GM18861 (cell line): Measurements from ENCODE around the gene AOPEP.
"Not testable (repeated sequence)": the region's sequence is repeated elsewhere in the genome, so short reads cannot be mapped to it uniquely, and the experiment has no call there.

Experiments
- ATAC-seq: cut with Tn5 transposase; IDR thresholded peaks from one replicate; pipeline ENCODE4 v1.9.1; 2021; ENCODE audit not compliant: unreplicated experiment

The AOPEP gene

DNA sequence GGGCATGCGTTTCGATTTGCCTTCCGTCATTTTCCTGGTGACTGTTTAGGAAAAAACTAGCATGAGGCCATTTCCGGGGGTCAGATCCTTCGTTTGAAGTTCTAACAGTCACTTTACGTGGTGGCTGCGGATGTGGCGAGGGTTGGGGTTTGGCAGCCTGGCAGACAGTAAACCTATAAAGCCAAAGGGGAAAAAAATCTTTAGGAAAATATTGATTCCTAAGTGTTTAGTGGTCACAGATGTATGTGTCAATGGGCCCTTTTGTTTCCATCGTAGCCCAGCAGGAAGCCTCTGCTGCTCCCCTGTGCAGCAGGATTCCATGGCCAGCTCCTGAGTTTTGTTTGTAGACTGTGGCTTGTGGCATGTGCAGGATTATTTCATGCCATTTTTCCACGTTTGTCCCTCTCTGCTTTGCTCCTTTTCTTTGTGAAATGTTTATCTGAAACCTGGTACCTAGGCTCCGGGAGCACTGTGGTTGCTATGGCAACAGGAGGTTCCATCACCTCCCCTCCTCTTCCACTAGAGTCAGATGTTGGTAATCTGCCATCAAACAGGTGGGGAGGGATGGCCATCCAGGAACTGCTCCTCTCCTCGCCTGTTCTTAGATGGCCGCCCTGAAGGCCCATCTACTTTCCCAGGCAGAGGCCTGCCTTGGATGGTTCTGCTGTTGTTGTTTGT is 202.3 kb downstream of the AOPEP start:
- no peak for ATAC-seq

DNA sequence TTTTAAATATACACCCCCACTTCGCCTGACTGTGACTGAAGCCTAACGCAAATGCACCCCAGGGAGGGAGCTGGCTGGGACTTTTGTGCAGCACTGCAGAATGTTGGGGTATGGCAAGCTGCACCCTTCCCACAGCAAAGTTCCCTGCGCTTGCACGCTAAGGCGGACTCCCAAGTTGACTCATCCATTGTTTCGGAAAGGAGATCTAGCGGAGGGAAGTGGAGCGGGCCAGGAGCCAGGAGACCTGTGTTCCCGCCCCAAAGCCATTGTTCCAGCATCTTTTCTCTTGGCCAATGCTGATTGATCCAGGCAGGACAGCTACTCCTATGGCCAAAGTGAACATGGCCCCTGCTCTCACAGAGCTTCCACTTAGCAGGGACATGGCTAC is 202.9 kb downstream of the AOPEP start:
- ATAC-seq = no peak

DNA sequence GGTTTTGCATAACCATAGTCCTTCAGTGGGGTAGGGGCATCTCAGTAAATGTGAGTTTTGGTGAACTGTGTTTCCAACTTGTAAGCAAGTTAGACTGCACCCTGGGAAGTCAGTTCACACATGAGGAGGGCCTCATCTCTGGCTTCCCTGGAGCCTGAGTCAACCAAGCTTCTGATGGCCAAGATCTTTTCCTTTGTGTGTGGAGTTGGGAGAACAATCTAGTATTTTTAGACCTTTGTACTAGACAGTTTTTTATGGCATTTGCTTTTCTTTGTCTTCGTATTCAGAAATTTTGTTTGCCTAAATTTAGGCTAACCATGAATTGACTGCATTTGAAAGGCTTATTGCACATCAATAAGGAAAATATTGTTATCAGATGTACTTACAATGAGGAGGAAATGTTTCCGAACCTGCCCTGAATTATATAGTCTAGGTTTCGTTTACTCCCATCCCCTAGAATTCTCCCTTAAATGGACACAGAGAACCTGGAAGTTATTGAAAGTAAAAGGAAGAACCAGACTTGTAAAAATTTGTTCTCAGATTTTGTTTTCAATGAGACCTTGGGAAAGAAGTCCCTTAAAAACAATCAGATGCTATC is 204.6 kb downstream of the AOPEP start:
- ATAC-seq = no peak

DNA sequence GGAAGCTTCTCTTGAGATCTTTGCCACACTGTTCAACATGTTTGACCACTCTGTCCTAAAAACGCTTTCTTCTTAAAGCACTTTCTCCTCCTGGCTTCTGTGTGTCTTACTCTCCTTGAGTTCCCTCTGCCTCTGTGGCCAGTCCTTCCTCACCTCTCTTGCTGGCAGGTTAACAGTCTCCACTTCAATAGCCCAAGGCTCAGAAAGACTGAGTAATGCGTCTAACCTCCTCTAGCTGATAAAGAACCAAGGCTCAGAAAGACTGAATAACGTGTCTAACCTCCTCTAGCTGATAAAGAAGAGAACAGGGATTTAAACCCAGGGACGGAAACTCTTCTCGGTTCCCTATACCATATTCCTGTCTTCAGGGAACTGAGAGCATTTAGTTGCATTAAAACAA is 205.2 kb downstream of the AOPEP start:
- no peak for ATAC-seq

DNA sequence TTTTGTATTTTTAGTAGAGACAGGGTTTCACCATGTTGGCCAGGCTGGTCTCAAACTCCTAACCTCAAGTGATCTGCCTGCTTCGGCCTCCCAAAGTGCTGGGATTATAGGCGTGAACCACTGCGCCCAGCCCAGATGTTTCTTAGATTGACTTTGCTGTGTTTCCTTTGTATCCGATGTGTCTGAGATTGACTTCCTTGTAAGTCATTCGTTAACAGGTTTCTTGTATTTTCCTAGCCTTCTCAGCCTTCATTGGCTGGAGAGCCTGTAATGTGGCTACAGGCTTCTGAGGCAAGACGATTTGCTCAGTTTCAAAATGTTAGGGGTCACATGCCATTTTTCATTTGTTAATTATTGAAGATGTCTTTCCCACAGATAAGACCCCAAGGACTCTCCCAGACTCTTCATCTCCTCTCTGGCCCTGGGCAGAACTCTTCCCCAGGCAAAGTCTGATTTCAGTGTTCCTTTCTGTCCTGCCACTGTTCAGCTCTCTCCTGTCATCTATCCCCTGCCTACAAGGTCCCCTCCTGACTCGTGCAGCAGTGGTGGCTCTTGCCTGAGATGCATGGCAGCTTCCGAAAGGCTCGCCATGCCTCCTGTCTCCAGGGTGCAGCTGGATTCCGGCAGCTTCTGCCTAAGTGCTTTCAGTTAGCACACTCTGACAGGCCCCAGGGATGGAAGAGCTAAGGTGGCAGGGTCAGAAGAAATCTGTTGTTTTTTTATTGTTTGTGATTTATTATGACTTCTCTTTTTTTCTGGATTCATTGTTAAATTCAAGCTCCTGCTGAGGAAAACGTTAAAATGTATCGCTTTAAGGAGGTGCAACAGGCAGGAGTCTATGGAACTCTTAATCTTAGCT is 206.4 kb downstream of the AOPEP start:
- no peak for ATAC-seq

DNA sequence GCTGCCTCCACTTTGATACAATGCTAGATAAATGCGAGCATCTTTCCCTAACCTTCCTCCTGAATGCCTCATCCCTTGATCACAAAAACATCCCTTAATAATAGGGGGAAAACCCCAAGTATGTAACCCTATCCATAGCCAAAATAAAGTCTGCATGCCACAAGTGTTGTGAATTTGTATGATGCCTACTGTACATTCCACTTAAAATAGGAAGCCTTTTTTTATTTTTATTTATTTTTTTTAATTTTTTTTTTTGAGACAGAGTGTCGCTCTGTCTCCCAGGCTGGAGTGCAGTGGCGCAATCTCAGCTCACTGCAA is 207.0 kb downstream of the AOPEP start:
- no peak for ATAC-seq

DNA sequence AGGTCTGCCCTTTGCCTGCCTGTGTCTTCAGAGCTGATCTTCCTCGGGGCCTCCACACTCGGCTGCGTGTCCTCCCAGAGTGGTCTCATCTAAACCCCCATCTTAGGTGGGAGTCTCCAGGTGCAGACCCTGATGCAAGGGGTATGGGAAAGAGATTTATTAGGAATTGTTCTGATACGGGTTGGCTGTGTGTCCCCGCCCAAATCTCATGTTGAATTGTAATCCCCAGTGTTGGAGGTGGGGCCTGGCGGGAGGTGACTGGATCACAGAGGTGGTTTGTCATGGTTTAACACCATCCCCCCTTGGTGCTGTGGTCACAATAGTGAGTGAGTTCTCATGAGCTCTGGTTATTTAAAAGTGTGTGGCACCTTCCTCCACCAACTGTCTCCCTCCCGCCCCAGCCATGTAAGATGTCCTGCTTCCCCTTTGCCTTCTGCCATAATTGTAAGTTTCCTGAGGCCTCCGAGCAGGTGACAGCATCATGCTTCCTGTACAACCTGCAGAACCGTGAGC is 208.4 kb downstream of the AOPEP start:
- ATAC-seq = no peak

DNA sequence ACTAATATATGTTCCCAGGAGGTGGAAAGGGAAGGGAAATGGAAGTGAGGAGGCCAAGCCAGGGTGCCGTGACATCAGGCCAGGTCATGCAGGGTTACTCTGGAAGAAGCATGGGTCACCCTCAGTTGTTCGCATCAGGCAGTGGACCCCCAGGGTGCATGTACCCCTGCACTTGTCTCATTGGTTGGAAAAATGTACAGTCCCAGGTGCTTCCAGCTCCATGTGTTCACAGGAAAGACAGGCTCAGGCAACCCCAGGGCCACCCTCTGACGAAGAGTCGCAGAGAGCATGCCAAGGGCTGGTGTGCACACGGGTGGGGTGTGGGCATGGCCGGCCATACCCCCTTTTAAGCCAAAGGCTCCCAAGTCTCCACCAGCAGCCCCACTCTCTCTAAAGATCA is 208.9 kb downstream of the AOPEP start:
- no peak for ATAC-seq

DNA sequence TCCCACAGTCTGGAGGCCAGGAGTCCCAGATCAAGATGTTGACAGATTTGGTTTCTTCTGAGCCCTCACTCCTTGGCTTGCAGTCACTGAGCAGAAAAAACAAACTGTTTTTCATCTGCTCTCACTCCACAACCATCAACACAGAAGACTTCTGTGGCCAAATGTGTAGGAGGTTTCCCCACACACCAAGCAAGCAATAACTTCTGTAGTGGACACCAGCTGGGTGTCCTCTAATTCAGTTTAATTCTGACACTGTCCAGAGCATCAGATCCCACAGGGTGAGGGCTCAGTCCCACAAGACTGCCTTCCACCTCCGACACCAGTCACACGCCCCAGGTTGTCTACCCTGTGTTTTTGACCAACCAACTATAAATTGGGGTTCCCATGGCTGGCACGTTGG is 209.9 kb downstream of the AOPEP start:
- ATAC-seq = no peak

DNA sequence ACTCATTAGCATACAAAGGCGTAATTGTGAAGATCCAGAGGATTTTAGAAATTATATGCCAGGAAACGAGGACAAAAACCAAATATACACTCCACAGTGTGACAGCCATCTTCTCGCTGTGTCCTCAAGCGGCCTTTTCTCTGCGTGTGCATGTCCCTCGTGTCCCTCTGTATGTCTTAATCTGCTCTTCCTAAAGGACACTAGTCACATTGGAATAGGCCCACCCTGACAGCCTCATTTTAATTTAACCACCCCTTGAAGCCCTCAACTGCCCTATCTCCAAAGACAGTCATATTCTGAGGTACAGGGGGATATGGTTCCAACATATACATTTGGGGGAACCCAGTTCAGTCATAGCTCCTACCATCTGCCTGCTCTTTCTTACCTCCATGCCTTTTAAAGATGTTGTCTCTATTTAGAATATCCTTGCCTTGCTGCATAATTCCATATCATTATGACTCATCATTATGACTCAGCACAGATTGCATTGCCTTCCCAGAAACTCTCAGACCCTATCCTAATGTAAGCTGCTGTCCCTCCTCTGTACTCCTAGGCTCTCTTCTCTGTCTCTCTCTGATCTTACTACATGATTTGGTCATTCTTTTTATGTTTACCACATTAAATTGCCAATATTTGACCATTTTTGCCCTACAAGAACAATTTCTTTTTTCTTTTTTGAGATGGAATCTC is 210.9 kb downstream of the AOPEP start:
- ATAC-seq = no peak

DNA sequence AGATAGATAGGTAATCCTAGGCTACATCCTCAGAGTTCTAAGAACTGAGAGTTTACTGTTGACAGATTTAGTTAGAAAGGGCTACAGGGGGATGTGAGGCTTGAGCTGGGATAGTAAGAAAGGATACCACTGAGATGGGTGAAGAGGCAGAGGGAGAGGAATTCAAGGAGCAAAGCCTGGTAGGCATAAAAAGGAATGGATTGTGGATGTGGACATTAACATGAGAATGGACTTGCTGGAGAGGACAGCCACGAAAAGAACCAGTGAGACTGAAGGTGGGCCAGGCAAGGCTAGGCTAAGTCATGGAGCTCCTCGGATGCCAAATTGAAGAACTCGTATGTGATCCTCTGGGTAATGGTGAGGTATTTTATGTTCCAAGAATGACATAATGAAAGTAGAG is 211.9 kb downstream of the AOPEP start:
- no peak for ATAC-seq

DNA sequence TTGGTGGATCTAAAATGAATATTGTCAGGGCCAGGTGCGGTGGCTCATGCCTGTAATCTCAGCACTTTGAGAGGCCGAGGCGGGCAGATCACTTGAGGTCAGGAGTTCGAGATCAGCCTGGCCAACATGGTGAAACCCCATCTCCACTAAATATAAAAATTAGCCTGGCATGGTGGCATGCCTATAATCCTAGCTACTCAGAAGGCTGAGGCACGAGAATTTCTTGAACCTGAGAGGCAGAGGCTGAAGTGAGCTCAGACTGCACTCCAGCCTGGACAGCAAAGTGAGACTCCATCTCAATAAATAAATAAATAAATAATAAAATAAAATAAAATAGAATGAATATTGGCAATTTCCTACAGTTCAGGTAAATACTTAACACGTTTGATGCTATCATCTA is 213.8 kb downstream of the AOPEP start:
- ATAC-seq = not testable (repeated sequence)

DNA sequence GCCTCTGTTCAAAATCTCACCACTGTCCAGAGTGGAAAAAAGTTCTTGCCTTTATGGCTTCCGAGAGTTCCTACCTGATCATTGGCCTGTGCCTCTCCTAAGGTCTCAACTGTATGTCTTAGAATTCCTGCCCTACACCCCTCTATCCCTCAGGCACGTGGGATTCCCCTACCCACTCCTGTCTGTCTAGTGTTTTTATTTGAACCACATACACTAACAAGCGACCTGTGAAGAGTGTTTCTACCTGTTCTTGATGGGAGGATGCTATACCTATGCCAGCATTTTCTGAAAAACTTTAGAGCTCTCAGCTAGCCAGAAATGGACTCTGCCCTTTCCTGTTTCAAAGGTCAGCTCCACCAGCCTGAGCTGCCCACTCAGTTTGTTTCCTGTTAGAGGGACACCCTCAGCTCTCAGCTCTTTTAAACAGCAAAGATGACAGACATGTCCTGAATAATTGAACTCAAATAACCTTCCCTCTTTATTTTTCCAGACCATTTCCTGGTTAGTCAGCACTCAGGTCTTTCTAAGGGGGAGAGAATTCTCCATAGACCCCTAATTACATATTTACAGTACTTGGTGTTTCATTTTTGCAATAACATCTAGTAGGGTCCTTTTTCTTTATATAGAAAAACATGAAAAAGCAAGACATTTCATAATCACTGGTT is 214.8 kb downstream of the AOPEP start:
- no peak for ATAC-seq

DNA sequence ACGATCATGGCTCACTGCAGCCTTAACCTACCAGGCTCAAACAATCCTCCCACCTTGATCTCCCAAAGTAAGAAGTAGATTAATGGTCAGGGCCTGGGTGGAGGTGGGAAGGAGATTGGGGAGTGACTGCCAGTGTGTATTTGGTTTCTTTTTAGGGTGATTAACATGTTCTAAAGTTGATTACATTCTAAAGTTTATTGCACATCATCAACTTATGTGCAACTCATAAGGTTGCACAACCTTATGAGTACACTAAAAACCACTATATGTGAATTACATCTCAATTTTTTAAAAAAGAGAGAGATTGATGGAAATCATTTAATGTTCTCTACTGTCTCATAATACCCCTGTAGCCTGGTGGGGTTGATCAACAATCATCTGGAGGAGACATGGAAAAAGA is 218.1 kb downstream of the AOPEP start:
- ATAC-seq = no peak

DNA sequence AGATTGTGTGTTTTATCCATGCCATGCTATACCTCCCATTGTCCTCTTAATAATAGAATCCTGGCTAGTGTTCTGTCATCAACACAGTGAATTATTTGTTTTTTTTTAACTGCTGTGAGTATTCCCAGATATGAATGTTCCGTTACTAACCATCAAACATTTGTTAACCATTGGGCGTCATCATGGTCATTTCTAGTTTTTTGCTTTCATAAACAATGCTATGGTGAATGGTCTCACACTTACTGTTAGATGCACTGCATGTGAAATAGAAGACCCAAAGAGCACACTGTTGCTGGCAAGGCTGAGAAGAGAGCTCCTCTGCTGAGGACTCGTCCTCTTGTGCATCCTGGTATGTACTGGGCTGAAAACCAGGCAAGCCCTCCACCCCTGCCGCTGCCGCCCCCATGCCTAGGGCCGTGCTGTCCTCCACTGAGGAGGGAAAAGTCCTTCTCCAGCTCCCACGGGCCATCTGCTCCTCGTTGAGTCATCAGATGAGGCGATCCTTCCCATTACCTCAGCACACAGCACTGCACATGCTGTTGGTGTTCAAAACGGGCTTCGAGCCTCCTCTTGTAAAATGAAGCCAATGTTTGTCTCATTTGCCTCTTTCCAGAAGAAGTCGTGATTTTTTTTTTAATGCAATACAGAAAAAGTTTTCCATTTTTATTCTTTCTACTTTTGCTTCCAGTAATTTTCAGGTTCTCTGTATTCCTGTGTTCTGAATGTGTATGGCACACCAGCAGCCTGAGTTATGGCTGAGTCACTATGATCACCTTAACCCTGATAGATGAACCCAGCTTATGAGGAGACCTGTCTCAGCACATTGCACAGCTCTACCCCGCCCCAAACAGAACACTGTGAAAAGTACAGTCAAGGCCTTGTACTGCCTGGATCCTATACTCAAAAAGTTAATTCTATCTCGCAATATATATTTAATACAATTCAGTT is 219.0 kb downstream of the AOPEP start:
- no peak for ATAC-seq

DNA sequence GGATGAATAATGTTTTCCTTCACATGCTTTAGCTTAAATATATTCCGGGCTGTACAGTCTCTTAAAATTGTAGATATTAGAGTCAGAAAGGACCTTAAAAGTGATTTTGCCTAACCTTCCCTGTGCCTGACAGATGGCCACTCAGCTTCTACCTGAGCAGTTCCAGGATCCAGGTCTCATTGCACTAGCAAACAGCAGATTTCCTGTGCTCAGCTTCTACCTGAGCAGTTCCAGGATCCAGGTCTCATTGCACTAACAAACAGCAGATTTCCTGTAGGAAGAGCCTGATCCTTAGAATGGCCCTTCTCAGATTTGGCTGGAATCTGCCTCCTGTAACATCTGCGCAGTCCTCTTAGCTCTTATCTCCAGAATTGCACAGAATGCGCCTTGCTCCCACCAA is 219.8 kb downstream of the AOPEP start:
- ATAC-seq = no peak

DNA sequence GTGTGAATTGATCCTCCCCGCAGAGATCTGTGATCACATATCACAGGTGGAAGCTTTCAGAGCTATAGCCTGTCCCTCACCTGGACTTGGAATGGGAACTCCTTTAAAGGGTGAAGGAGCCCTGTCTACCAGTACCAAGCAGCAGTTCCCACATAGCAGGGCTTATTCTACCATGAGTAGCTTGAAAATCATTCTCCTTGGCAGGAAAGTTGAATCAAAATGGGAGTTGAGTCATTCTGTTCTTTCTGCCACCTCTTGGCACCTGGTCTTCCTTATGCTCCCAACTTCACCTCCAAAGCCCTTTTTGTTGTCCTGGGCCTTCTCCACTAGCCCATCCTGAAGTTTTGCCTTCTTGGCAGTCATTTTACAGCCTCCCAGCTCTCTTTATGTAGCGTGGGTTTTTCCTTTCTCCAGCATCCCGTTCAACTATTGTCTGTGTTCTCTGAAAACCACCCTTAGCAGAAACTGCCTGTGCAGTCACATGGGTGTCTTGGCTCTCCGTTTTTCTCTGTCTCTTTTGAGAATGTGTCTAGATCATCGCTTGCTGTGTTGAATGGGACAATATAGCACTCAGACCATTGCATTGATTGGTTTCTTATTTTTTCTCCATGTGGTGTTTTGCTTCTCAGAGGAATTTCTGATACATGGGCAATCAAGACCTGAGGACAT is 222.2 kb downstream of the AOPEP start:
- no peak for ATAC-seq

DNA sequence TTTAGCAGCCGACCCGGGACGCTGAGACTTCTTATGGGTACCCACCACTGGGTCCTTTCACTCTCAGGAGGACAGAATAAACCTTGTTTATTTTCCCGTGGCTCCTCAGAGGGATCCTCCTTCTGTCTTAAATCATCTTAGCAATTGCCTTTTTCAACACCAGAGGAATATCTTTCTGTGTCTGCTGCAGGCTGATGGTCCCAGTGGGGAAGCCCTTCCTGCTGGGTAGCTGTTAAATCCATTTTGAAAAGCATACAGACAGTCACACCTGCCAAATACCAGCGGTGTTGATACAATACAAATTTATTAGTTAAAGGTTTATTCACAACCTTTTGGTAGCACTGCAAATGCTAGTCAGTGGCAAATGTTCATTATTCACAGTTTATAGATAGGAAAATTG is 222.9 kb downstream of the AOPEP start:
- no peak for ATAC-seq

DNA sequence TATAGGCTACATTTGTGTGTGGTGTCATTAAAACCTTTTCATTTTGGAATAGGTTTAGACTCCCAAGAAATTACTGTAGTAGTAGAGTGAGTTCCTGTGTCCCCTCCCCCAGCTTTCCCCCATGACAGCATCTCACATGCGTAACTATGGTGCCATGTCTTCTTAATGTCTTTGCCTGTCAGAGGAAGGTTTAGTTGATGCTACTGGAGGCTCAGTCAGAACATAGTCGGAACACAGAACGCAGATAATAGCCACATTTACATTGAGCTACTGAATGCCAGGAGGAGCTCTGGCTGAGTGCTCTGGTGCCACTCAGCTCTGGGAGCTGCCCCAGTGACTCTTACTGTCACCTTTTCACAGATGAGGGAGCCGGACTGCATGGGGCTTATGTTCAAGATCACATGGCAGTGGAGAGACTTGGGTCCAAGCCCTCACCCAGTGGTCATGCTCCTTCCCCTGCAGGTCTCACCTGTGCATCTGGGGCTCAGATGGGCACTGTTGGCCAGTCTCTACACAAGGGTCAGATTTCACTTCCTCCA is 223.6 kb downstream of the AOPEP start:
- no peak for ATAC-seq
